HEK293 (cell line): ENCODE measurements around the gene RANBP2.

Experiments used
- GFI1B ChIP-seq: fragments of 450-650 bp; formaldehyde crosslinking; IDR thresholded peaks from 2 replicates; pipeline ENCODE4 v1.5.1; 2016; ENCODE audit warnings: missing biosample characterization, missing genetic modification characterization
- GLI2 ChIP-seq: fragments of 450-650 bp; formaldehyde crosslinking; IDR thresholded peaks from 2 replicates; pipeline ENCODE4; 2017; ENCODE audit warnings: missing biosample characterization, missing genetic modification characterization, low read depth, borderline replicate concordance
- HIC1 ChIP-seq: fragments of 450-650 bp; formaldehyde crosslinking; IDR thresholded peaks from 2 replicates; pipeline ENCODE4 v1.5.1; 2016; ENCODE audit warnings: missing biosample characterization, missing genetic modification characterization
- KLF10 ChIP-seq: fragments of 450-650 bp; IDR thresholded peaks from 2 replicates; pipeline ENCODE4 v1.5.1; 2018; ENCODE audit warnings: missing biosample characterization, mild to moderate bottlenecking, missing genetic modification characterization
- KLF8 ChIP-seq: fragments of 450-650 bp; formaldehyde crosslinking; IDR thresholded peaks from 2 replicates; pipeline ENCODE4 v1.5.1; 2016; ENCODE audit warnings: missing biosample characterization, missing genetic modification characterization
- PBX3 ChIP-seq: sonication (generic); formaldehyde crosslinking; IDR thresholded peaks from 2 replicates; pipeline ENCODE4 v1.8.1; 2022; ENCODE audit warnings: mild to moderate bottlenecking, moderate library complexity, missing genetic modification reagents
- ZFHX2 ChIP-seq: fragments of 450-650 bp; formaldehyde crosslinking; conservative IDR thresholded peaks from 2 replicates; pipeline ENCODE4 v1.5.1; 2016; ENCODE audit warnings: missing biosample characterization, missing genetic modification characterization
- ZFP41 ChIP-seq: fragments of 450-650 bp; formaldehyde crosslinking; IDR thresholded peaks from 2 replicates; pipeline ENCODE4 v1.5.1; 2016; ENCODE audit warnings: missing biosample characterization, missing genetic modification characterization, borderline replicate concordance
- ZNF10 ChIP-seq: fragments of 450-650 bp; formaldehyde crosslinking; IDR thresholded peaks from 2 replicates; pipeline ENCODE4 v1.5.1; 2017; ENCODE audit warnings: missing biosample characterization, missing genetic modification characterization
- ZNF223 ChIP-seq: fragments of 450-650 bp; formaldehyde crosslinking; IDR thresholded peaks from 2 replicates; pipeline ENCODE4 v1.5.1; 2016; ENCODE audit warnings: missing biosample characterization, missing genetic modification characterization
- ZNF23 ChIP-seq: fragments of 450-650 bp; formaldehyde crosslinking; IDR thresholded peaks from 2 replicates; pipeline ENCODE4 v1.5.1; 2016; ENCODE audit warnings: missing biosample characterization, missing genetic modification characterization, borderline replicate concordance
- ZNF248 ChIP-seq: fragments of 450-650 bp; formaldehyde crosslinking; IDR thresholded peaks from 2 replicates; pipeline ENCODE4 v1.5.1; 2017; ENCODE audit warnings: missing biosample characterization, missing genetic modification characterization
- ZNF266 ChIP-seq: fragments of 450-650 bp; formaldehyde crosslinking; IDR thresholded peaks from 2 replicates; pipeline ENCODE4 v1.5.1; 2016; ENCODE audit warnings: missing biosample characterization, missing genetic modification characterization, low read depth
- ZNF354C ChIP-seq: fragments of 450-650 bp; formaldehyde crosslinking; IDR thresholded peaks from 2 replicates; pipeline ENCODE4 v1.5.1; 2016; ENCODE audit warnings: missing biosample characterization, missing genetic modification characterization, low read depth, borderline replicate concordance
- ZNF398 ChIP-seq: fragments of 450-650 bp; formaldehyde crosslinking; IDR thresholded peaks from 2 replicates; pipeline ENCODE4 v1.5.1; 2017; ENCODE audit warnings: missing biosample characterization, missing genetic modification characterization
- ZNF423 ChIP-seq: fragments of 450-650 bp; formaldehyde crosslinking; IDR thresholded peaks from 2 replicates; pipeline ENCODE4 v1.5.1; 2016; ENCODE audit warnings: missing biosample characterization, missing genetic modification characterization
- ZNF544 ChIP-seq: fragments of 450-650 bp; formaldehyde crosslinking; IDR thresholded peaks from 2 replicates; pipeline ENCODE4 v1.5.0; 2017; ENCODE audit warnings: missing biosample characterization, missing genetic modification characterization
- ZNF561 ChIP-seq: fragments of 450-650 bp; IDR thresholded peaks from 2 replicates; pipeline ENCODE4 v1.5.1; 2018; ENCODE audit warnings: missing biosample characterization, missing genetic modification characterization, borderline replicate concordance
- ZNF624 ChIP-seq: fragments of 450-650 bp; formaldehyde crosslinking; IDR thresholded peaks from 2 replicates; pipeline ENCODE4 v1.5.1; 2017; ENCODE audit warnings: missing biosample characterization, missing genetic modification characterization
- ZNF776 ChIP-seq: fragments of 450-650 bp; formaldehyde crosslinking; IDR thresholded peaks from 2 replicates; pipeline ENCODE4 v1.5.0; 2017; ENCODE audit warnings: missing biosample characterization, missing genetic modification characterization, borderline replicate concordance
- ZSCAN30 ChIP-seq: fragments of 450-650 bp; IDR thresholded peaks from 2 replicates; pipeline ENCODE4 v1.5.1; 2018; ENCODE audit warnings: missing biosample characterization, mild to moderate bottlenecking, missing genetic modification characterization, moderate library complexity
- ZXDB ChIP-seq: fragments of 450-650 bp; formaldehyde crosslinking; IDR thresholded peaks from 2 replicates; pipeline ENCODE4 v1.5.1; 2016; ENCODE audit warnings: missing biosample characterization, missing genetic modification characterization
- TF ChIP-seq, protein P1 (sequence below): fragments of 450-650 bp; formaldehyde crosslinking; IDR thresholded peaks from 2 replicates; pipeline ENCODE4 v1.5.1; 2016; ENCODE audit warnings: missing biosample characterization, missing genetic modification characterization
- TF ChIP-seq, protein P2 (sequence below): fragments of 450-650 bp; formaldehyde crosslinking; IDR thresholded peaks from 2 replicates; pipeline ENCODE4 v1.5.1; 2016; ENCODE audit warnings: missing biosample characterization, missing genetic modification characterization
- TF ChIP-seq, protein P3 (sequence below): fragments of 450-650 bp; formaldehyde crosslinking; IDR thresholded peaks from 2 replicates; pipeline ENCODE4 v1.5.1; 2016; ENCODE audit warnings: missing biosample characterization, missing genetic modification characterization

The RANBP2 gene

GRCh38 chr2:108786354-108787215 lies 67.3 kb downstream of the RANBP2 start, which contains the start of gene CCDC138 (continued):
- TF ChIP-seq GFI1B (tag by site-specific recombination) (no peak), ZNF10 (no peak), ZNF398 (no peak), ZXDB (tag by site-specific recombination) (peak; percentile 58; the same call in 1 of the 2 replicates), ZNF544 (tag by site-specific recombination) (no peak), ZSCAN30 (peak; percentile 12; the same call in 1 of the 2 replicates), ZNF561 (peak; percentile 65; the same call in 1 of the 2 replicates), ZNF223 (tag by site-specific recombination) (no peak), ZNF266 (no peak), ZNF248 (tag by site-specific recombination) (no peak), KLF8 (tag by site-specific recombination) (no peak), ZNF624 (tag by site-specific recombination) (no peak), ZNF776 (tag by site-specific recombination) (no peak), ZNF423 (no peak), ZFHX2 (tag by site-specific recombination) (0 out of 2 replicates have a peak, but pooled peaks have one; percentile 7), ZNF23 (tag by site-specific recombination) (no peak), ZNF354C (tag by site-specific recombination) (no peak), PBX3 (peak; percentile 34; the same call in 1 of the 2 replicates), GLI2 (tag by site-specific recombination) (no peak), KLF10 (tag by site-specific recombination) (0 out of 2 replicates have a peak, but pooled peaks have one; percentile 24), ZFP41 (tag by site-specific recombination) (no peak), HIC1 (no peak)
- TF ChIP-seq, protein P1, sequence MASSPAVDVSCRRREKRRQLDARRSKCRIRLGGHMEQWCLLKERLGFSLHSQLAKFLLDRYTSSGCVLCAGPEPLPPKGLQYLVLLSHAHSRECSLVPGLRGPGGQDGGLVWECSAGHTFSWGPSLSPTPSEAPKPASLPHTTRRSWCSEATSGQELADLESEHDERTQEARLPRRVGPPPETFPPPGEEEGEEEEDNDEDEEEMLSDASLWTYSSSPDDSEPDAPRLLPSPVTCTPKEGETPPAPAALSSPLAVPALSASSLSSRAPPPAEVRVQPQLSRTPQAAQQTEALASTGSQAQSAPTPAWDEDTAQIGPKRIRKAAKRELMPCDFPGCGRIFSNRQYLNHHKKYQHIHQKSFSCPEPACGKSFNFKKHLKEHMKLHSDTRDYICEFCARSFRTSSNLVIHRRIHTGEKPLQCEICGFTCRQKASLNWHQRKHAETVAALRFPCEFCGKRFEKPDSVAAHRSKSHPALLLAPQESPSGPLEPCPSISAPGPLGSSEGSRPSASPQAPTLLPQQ (tag by site-specific recombination) = 0 out of 2 replicates have a peak, but pooled peaks have one; percentile 37
- TF ChIP-seq, protein P2, sequence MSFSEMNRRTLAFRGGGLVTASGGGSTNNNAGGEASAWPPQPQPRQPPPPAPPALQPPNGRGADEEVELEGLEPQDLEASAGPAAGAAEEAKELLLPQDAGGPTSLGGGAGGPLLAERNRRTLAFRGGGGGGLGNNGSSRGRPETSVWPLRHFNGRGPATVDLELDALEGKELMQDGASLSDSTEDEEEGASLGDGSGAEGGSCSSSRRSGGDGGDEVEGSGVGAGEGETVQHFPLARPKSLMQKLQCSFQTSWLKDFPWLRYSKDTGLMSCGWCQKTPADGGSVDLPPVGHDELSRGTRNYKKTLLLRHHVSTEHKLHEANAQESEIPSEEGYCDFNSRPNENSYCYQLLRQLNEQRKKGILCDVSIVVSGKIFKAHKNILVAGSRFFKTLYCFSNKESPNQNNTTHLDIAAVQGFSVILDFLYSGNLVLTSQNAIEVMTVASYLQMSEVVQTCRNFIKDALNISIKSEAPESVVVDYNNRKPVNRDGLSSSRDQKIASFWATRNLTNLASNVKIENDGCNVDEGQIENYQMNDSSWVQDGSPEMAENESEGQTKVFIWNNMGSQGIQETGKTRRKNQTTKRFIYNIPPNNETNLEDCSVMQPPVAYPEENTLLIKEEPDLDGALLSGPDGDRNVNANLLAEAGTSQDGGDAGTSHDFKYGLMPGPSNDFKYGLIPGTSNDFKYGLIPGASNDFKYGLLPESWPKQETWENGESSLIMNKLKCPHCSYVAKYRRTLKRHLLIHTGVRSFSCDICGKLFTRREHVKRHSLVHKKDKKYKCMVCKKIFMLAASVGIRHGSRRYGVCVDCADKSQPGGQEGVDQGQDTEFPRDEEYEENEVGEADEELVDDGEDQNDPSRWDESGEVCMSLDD (tag by site-specific recombination) = no peak
- TF ChIP-seq, protein P3, sequence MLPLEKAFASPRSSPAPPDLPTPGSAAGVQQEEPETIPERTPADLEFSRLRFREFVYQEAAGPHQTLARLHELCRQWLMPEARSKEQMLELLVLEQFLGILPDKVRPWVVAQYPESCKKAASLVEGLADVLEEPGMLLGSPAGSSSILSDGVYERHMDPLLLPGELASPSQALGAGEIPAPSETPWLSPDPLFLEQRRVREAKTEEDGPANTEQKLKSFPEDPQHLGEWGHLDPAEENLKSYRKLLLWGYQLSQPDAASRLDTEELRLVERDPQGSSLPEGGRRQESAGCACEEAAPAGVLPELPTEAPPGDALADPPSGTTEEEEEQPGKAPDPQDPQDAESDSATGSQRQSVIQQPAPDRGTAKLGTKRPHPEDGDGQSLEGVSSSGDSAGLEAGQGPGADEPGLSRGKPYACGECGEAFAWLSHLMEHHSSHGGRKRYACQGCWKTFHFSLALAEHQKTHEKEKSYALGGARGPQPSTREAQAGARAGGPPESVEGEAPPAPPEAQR (tag by site-specific recombination) = no peak
